AG09319 (cell line): ENCODE data around the gene BCAT1.

Source experiments
- DNase-seq: peaks from one replicate; pipeline ENCODE4 v3.0.0-alpha.2; 2010; ENCODE audit warnings: low read depth; ENCODE audit errors: extremely low read depth
- TF ChIP-seq, protein P1 (sequence below): IDR thresholded peaks from 2 replicates; pipeline ENCODE4 v1.5.1; 2011; ENCODE audit warnings: low read depth, mild to moderate bottlenecking, inconsistent platforms, low read length, moderate library complexity

BCAT1 gene

DNA sequence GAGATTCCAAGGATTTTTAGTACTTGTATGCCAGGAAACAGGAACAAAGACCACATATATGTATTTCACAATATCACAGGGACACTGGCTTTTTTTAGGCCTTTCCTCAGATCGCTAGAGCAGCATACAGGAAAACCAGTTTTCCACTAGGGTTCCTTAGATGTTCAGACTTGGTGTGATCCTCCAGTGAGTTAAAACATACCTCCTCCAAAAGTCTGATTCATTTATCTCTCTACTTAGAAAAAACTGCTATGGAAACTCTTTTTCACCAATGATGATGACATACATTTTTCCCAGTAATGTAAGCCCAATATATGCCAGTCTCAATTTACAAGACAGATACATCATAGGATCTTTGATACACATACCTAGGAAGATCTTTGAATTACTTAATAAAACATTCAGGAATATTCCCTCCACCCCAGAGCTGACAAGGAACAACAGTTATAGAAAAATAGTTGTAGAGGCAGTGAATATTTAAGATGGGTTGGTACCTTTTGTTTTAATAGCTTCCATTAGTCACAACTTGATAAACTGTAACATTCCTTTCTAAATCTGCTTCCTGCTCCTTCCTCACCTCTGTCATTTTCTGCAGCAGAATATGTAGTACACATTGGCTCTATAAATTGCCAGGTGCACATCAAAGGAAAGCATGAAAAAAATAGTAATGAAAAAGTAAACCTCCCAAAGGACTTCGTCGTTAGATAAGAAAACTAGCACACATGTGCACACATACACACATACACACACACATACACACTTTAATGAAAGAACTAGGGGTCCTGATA lies 27.5 kb downstream of the BCAT1 start:
- no peak for DNase-seq
- TF ChIP-seq, protein P1, sequence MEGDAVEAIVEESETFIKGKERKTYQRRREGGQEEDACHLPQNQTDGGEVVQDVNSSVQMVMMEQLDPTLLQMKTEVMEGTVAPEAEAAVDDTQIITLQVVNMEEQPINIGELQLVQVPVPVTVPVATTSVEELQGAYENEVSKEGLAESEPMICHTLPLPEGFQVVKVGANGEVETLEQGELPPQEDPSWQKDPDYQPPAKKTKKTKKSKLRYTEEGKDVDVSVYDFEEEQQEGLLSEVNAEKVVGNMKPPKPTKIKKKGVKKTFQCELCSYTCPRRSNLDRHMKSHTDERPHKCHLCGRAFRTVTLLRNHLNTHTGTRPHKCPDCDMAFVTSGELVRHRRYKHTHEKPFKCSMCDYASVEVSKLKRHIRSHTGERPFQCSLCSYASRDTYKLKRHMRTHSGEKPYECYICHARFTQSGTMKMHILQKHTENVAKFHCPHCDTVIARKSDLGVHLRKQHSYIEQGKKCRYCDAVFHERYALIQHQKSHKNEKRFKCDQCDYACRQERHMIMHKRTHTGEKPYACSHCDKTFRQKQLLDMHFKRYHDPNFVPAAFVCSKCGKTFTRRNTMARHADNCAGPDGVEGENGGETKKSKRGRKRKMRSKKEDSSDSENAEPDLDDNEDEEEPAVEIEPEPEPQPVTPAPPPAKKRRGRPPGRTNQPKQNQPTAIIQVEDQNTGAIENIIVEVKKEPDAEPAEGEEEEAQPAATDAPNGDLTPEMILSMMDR, result no peak

DNA sequence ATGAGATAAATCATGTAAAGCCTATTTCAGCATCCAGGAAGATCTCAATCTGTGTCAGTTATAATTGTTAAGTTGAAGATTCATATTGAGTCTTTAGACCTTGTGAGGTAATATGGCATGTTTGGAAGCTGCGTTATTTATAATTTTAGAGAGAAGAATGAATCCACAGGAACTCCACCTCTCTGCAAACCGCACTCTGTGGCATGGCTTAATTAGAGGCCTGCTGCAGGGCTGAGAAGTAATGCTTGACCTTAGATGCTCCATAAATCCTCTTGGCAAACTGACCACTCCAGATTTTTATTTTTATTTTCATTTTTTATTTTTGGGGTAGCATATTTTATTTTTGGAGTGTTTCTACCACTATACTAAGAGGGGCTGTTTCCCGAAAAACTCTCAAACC lies 28.8 kb downstream of the BCAT1 start:
- TF ChIP-seq, protein P1, result no peak
- DNase-seq, result no peak

DNA sequence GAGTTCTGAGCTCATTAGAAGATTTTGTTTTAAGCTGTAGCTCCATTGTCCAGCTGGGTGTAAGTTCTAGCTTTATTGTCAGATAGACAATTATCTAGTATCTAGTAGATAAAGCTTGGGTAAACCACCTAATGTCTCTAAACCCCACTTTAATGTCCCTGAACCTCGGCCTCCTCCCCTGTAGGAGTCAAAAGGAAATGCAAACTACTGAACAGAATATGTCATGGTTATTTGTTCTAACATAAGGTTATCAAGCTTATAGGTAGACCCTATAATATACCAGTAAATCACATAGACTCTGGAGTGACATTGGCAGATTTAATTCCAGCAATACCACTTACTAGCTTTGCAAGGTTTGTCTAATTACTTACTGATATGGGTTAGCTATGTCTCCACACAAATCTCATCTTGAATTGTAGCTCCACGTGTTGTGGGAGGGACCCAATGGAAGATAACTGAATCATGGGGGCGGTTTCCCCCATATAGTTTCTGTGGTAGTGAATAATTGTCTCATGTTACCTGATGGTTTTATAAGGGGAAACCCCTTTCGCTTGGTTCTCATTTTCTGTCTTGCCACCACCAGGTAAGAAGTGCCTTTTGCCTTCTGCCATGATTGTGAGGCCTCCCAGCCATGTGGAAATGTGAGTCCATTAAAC lies 29.4 kb downstream of the BCAT1 start:
- DNase-seq, result no peak
- TF ChIP-seq, protein P1, result no peak

DNA sequence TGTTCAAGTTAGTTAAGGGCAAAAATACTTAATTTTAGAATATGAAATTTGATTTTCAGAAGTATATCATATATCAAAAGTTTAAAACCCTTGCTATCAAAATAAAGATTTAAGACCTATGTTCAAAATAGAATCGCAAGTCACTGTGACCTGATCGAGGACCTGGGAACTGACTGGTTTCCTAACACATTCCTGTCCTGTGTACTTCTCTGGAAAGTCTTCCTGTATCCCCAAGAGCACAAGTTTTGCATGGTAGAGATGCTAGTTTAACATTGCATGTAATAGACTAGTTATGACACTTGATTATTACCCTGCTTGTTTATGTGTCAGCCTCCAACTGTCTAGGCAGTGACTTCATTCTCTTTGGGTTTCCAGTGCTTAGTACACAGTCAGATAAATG lies 30.3 kb downstream of the BCAT1 start:
- TF ChIP-seq, protein P1, result no peak
- DNase-seq, result no peak

DNA sequence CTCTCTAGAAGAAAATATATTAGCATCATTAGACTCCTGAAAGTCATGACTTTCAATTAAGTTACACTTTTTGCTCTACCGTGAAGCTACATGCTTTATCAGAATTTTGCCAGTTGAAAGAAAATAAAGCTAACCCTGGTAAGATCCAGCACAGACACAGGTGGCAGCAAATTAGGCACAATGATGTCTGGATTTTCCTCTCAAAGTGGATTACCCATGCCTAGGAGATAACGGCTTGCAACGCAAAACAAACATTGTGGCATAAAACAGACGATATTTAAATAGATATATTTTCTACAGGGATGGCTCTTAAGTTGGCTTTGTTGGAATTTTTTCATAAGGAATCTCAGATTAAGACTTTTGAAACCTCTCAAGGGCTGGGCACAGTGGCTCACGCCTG lies 33.4 kb downstream of the BCAT1 start:
- TF ChIP-seq, protein P1, result no peak
- DNase-seq, result no peak

DNA sequence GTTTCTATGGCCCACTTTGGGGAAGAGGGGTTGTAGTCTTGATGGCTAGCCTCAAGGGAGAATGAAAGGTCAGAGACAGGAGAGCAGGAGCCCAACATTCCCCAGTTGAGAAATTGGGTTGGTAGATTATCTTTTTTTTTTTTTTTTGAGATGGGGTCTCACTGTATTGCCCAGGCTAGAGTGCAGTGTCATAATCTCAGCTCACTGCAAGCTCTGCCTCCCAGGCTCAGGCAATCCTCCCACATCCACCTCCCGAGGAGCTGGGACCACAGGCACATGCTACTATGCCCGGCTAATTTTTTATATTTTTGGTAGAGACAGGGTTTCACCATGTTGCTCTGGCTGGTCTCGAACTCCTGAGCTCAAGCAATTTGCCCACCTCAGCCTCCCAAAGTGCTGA lies 34.9 kb downstream of the BCAT1 start:
- no peak for DNase-seq
- TF ChIP-seq, protein P1, result no peak

DNA sequence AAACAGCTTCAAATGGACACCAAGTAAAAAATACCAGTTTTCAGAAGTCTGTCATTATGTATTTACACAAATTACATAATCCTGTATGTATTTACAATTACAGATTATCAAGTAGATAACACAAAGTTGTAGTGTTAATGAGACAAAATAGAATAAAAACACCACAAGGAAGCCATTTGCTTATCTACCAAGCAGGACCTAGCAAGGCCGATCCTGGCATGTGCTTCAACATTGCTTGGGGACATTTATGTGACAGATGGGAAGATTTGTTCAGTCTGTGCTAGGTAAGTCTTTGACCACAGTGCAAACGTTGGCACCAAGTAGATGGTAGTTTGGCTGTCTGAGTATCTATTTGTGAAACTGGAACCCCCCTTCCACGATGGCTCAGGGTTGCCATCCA lies 35.8 kb downstream of the BCAT1 start:
- TF ChIP-seq, protein P1, result no peak
- DNase-seq, result no peak
